Rectal smooth muscle tissue (tissue), 1 donor: ENCODE results near the gene ZNF385A.
"Not testable (repeated sequence)": the region's sequence is repeated elsewhere in the genome, so short reads cannot be mapped to it uniquely, and the experiment has no call there.

Experiments
- H3K27ac ChIP-seq: one replicate; pipeline ENCODE4 v1.7.0; 2013; ENCODE audit warnings: low read depth, low read length, inconsistent platforms
- H3K27me3 ChIP-seq: one replicate; pipeline ENCODE4 v1.7.0; 2013; ENCODE audit warnings: low read length; ENCODE audit not compliant: control insufficient read depth, insufficient read depth
- H3K36me3 ChIP-seq: one replicate; pipeline ENCODE4 v1.7.0; 2013; ENCODE audit warnings: low read length; ENCODE audit not compliant: control insufficient read depth, insufficient read depth
- H3K4me1 ChIP-seq: one replicate; pipeline ENCODE4 v1.7.0; 2013; ENCODE audit warnings: low read length; ENCODE audit not compliant: control insufficient read depth, insufficient read depth
- H3K4me3 ChIP-seq: one replicate; pipeline ENCODE4 v1.7.0; 2013; ENCODE audit warnings: low read length
- H3K9ac ChIP-seq: one replicate; pipeline ENCODE4 v1.7.0; 2013; ENCODE audit warnings: low read length

ZNF385A gene

GRCh38 chr12:54360717-54361456, 23.6 kb downstream of the ZNF385A start:
- Histone ChIP-seq H3K9ac (no peak overlapping the region), H3K4me1 (peaks cover 30% of the 10 kb centered on the region), H3K27me3 (no peaks in the 10 kb centered on the region), H3K27ac (peak overlapping the region; percentile 60), H3K4me3 (no peak overlapping the region), H3K36me3 (no peaks in the 10 kb centered on the region)

- H3K4me3 ChIP-seq, result peak overlapping the region; percentile 85
- peak overlapping the region; percentile 51 for H3K9ac ChIP-seq
- peak overlapping the region; percentile 87 for H3K27ac ChIP-seq
- H3K27me3 ChIP-seq, result no peaks in the 10 kb centered on the region
- no peaks in the 10 kb centered on the region for H3K36me3 ChIP-seq
- peaks cover 31% of the 10 kb centered on the region for H3K4me1 ChIP-seq
Observed at GRCh38 chr12:54359762-54360351, 24.7 kb downstream of the ZNF385A start.

- Histone ChIP-seq H3K36me3 (no peaks in the 10 kb centered on the region), H3K4me3 (peak overlapping the region; percentile 85), H3K27ac (peak overlapping the region; percentile 95), H3K27me3 (no peaks in the 10 kb centered on the region), H3K4me1 (peaks cover 31% of the 10 kb centered on the region), H3K9ac (peak overlapping the region; percentile 51)
Observed at GRCh38 chr12:54358945-54359761, 25.4 kb downstream of the ZNF385A start.

- Histone ChIP-seq H3K36me3 (no peaks in the 10 kb centered on the region), H3K4me3 (peak overlapping the region; percentile 85), H3K4me1 (peaks cover 36% of the 10 kb centered on the region), H3K27ac (peak overlapping the region; percentile 95), H3K27me3 (no peaks in the 10 kb centered on the region), H3K9ac (peak overlapping the region; percentile 50)
Observed at GRCh38 chr12:54358191-54358944, 26.2 kb downstream of the ZNF385A start.

- Histone ChIP-seq H3K36me3 (no peaks in the 10 kb centered on the region), H3K4me3 (no peak overlapping the region), H3K9ac (no peak overlapping the region), H3K27me3 (no peaks in the 10 kb centered on the region), H3K4me1 (peaks cover 41% of the 10 kb centered on the region), H3K27ac (peak overlapping the region; percentile 95)
Observed at GRCh38 chr12:54357506-54358190, 26.9 kb downstream of the ZNF385A start.

GRCh38 chr12:54356951-54357356, 27.6 kb downstream of the ZNF385A start:
- Histone ChIP-seq H3K27me3 (no peaks in the 10 kb centered on the region), H3K27ac (peak overlapping the region; percentile 79), H3K4me3 (no peak overlapping the region), H3K4me1 (peaks cover 45% of the 10 kb centered on the region), H3K9ac (no peak overlapping the region), H3K36me3 (no peaks in the 10 kb centered on the region)

GRCh38 chr12:54356228-54356627, 28.3 kb downstream of the ZNF385A start:
- Histone ChIP-seq H3K27ac (peak overlapping the region; percentile 79), H3K27me3 (no peaks in the 10 kb centered on the region), H3K4me1 (peaks cover 53% of the 10 kb centered on the region), H3K4me3 (no peak overlapping the region), H3K36me3 (no peaks in the 10 kb centered on the region), H3K9ac (no peak overlapping the region)

GRCh38 chr12:54355104-54355815, 29.3 kb downstream of the ZNF385A start:
- Histone ChIP-seq H3K9ac (no peak overlapping the region), H3K36me3 (no peaks in the 10 kb centered on the region), H3K4me3 (no peak overlapping the region), H3K27me3 (no peaks in the 10 kb centered on the region), H3K27ac (peak overlapping the region; percentile 79), H3K4me1 (peaks cover 52% of the 10 kb centered on the region)

GRCh38 chr12:54354271-54354670, 30.3 kb downstream of the ZNF385A start:
- not testable (repeated sequence) for H3K27me3 ChIP-seq, H3K4me3 ChIP-seq, H3K9ac ChIP-seq, H3K27ac ChIP-seq, H3K36me3 ChIP-seq
- peaks cover 43% of the 10 kb centered on the region for H3K4me1 ChIP-seq

GRCh38 chr12:54352891-54353874, 31.4 kb downstream of the ZNF385A start:
- Histone ChIP-seq H3K27ac (peak overlapping the region; percentile 91), H3K36me3 (peaks cover 8% of the 10 kb centered on the region), H3K4me1 (peaks cover 39% of the 10 kb centered on the region), H3K9ac (no peak overlapping the region), H3K27me3 (no peaks in the 10 kb centered on the region), H3K4me3 (peak overlapping the region; percentile 52)
